Esophagus muscularis mucosa (tissue), 4 donors: ENCODE results near the gene MRM2. TPM values are rescaled to one million over a fixed set of nuclear protein-coding genes. Genes with fewer than 3 reads are reported as not detected.

ENCODE experiments used
- DNase-seq: peaks from one replicate; pipeline ENCODE4 v3.0.0-alpha.2; 2017; ENCODE audit errors: extremely low spot score
- H3K27ac ChIP-seq, 4 donors: fragments of 200-600 bp; sonication (generic); replicated peaks in 1 of 4; 1 replicate in 3 of 4; 2 replicates in 1 of 4; pipeline ENCODE4 v1.5.1; 2016 to 2019; ENCODE audit warnings: mild to moderate bottlenecking in 1 of 4
- H3K27me3 ChIP-seq, 4 donors: fragments of 200-600 bp; sonication (generic); one replicate each; pipeline versions ENCODE4 v1.5.1 to v1.6.0; 2016 to 2019
- H3K36me3 ChIP-seq, 4 donors: fragments of 200-600 bp; sonication (generic); one replicate each; pipeline ENCODE4 v1.5.1; 2016 to 2019
- H3K4me1 ChIP-seq, 4 donors: fragments of 200-600 bp; sonication (generic); one replicate each; pipeline ENCODE4 v1.5.1; 2016 to 2019
- H3K4me3 ChIP-seq, 4 donors: fragments of 200-600 bp; sonication (generic); 1 replicate in 2 of 4; 2 replicates in 2 of 4; pipeline ENCODE4 v1.5.1; 2016 to 2019; ENCODE audit warnings: mild to moderate bottlenecking in 4 of 4, moderate library complexity in 1 of 4
- H3K9me3 ChIP-seq, 4 donors: fragments of 200-600 bp; sonication (generic); 1 replicate in 3 of 4; 2 replicates in 1 of 4; pipeline ENCODE4 v1.5.1; 2016 to 2019
- CTCF ChIP-seq, 3 experiments: fragments of 200-600 bp in 2 of 3; fragments of 450-650 bp in 1 of 3; sonication (generic) in 2 of 3; IDR thresholded peaks; one replicate each; pipeline ENCODE4 v1.5.1; 2017 to 2019; ENCODE audit warnings: antibody characterized with exemption in 3 of 3, mild to moderate bottlenecking in 2 of 3, moderate library complexity in 1 of 3
- EP300 ChIP-seq: sonication (generic); formaldehyde crosslinking; IDR thresholded peaks from one replicate; pipeline ENCODE4 v1.6.1; 2017; ENCODE audit warnings: antibody characterized with exemption
- POLR2A ChIP-seq: fragments of 450-650 bp; IDR thresholded peaks from one replicate; pipeline ENCODE4 v1.6.1; 2017; ENCODE audit warnings: antibody characterized with exemption, moderate library complexity, mild to moderate bottlenecking, low read depth
- POLR2AphosphoS5 ChIP-seq, 2 donors: sonication (generic); formaldehyde crosslinking; IDR thresholded peaks; one replicate each; pipeline ENCODE4 v1.6.1; 2017; ENCODE audit warnings: antibody characterized with exemption in 2 of 2
- WGBS: methylation state at CpG from one replicate; pipeline ENCODE4 v1.1.5; 2018; 5-methylcytosine and 5-hydroxymethylcytosine counted together
- intact Hi-C: fragments of 100-400 bp; cut with DNase I; formaldehyde crosslinking; loops from one replicate; pipeline ENCODE4 v1.15.1; 2023
- total RNA-seq, 4 donors: library from RNA; depleted of rRNA; stranded (reverse); fragments of >200 nt; gene quantifications; one replicate each; pipeline versions ENCODE4 v1.1.0 to v1.2.1, GENCODE V29; 2016

MRM2 gene
- total RNA-seq, 4 donors from 2014 or later = 13.3 to 20.3 (median 16.5) TPM

GRCh38 chr7:2197436-2198155 lies 44.4 kb downstream of the MRM2 start:
- 93% methylated on average over 20 of the region's 21 CpGs for WGBS

GRCh38 chr7:2196381-2197378 lies 45.3 kb downstream of the MRM2 start:
- intact Hi-C loops = no loop called here
- Histone ChIP-seq H3K36me3 (peaks cover 6 to 54% (median 35%) of the 10 kb centered on the region in 4 donors), H3K9me3 (no peaks in the 10 kb centered on the region), H3K27me3 (no peaks in the 10 kb centered on the region), H3K4me3 (no peak overlapping the region), H3K27ac (no peak overlapping the region), H3K4me1 (peaks cover 8 to 25% (median 11%) of the 10 kb centered on the region in 4 donors)
- TF ChIP-seq CTCF (IDR thresholded peaks at IDR 0.05) = no peak
- TF ChIP-seq POLR2A = no peak
- no peak for TF ChIP-seq POLR2AphosphoS5 (IDR thresholded peaks at IDR 0.05)
- no peak for TF ChIP-seq EP300
- WGBS = 93% methylated on average over 30 of the region's 32 CpGs
- no peak for DNase-seq

More at GRCh38 chr7:2197436-2198155, 44.4 kb downstream of the MRM2 start:
- Histone ChIP-seq H3K27ac (no peak overlapping the region), H3K4me3 (no peak overlapping the region), H3K4me1 (peaks cover 9 to 25% (median 13%) of the 10 kb centered on the region in 4 donors), H3K36me3 (peaks cover 6 to 57% (median 36%) of the 10 kb centered on the region in 4 donors), H3K27me3 (no peaks in the 10 kb centered on the region), H3K9me3 (no peaks in the 10 kb centered on the region)
- DNase-seq = no peak
- intact Hi-C loops = no loop called here
- TF ChIP-seq CTCF (IDR thresholded peaks at IDR 0.05) = no peak
- no peak for TF ChIP-seq POLR2AphosphoS5 (IDR thresholded peaks at IDR 0.05)
- no peak for TF ChIP-seq POLR2A
- no peak for TF ChIP-seq EP300

- Histone ChIP-seq H3K4me1 (peaks cover 6 to 25% (median 11%) of the 10 kb centered on the region in 4 donors), H3K36me3 (peaks cover 6 to 43% (median 28%) of the 10 kb centered on the region in 4 donors), H3K4me3 (no peak overlapping the region), H3K27me3 (no peaks in the 10 kb centered on the region), H3K9me3 (no peaks in the 10 kb centered on the region), H3K27ac (no peak overlapping the region)
- no peak for TF ChIP-seq POLR2A
- no peak for TF ChIP-seq POLR2AphosphoS5 (IDR thresholded peaks at IDR 0.05)
- TF ChIP-seq EP300 = no peak
- no peak for TF ChIP-seq CTCF (IDR thresholded peaks at IDR 0.05)
- WGBS = 90% methylated on average over 9 of the region's 13 CpGs
- DNase-seq = no peak
- intact Hi-C loops = no loop called here
Observed at GRCh38 chr7:2195400-2196246, 46.4 kb downstream of the MRM2 start.

GRCh38 chr7:2193575-2194305 lies 48.3 kb downstream of the MRM2 start:
- 93% methylated on average over 19 of the region's 19 CpGs for WGBS
- no peak for TF ChIP-seq POLR2A
- Histone ChIP-seq H3K9me3 (peaks cover 0 to 5% (median 2%) of the 10 kb centered on the region in 4 donors), H3K4me1 (peaks cover 6 to 25% (median 11%) of the 10 kb centered on the region in 4 donors), H3K27ac (no peak overlapping the region), H3K36me3 (peaks cover 0 to 30% (median 13%) of the 10 kb centered on the region in 4 donors), H3K4me3 (no peak overlapping the region), H3K27me3 (no peaks in the 10 kb centered on the region)
- DNase-seq = no peak
- intact Hi-C loops = no loop called here
